ENCODE measurements around the gene SAC3D1.

The SAC3D1 gene

DNA sequence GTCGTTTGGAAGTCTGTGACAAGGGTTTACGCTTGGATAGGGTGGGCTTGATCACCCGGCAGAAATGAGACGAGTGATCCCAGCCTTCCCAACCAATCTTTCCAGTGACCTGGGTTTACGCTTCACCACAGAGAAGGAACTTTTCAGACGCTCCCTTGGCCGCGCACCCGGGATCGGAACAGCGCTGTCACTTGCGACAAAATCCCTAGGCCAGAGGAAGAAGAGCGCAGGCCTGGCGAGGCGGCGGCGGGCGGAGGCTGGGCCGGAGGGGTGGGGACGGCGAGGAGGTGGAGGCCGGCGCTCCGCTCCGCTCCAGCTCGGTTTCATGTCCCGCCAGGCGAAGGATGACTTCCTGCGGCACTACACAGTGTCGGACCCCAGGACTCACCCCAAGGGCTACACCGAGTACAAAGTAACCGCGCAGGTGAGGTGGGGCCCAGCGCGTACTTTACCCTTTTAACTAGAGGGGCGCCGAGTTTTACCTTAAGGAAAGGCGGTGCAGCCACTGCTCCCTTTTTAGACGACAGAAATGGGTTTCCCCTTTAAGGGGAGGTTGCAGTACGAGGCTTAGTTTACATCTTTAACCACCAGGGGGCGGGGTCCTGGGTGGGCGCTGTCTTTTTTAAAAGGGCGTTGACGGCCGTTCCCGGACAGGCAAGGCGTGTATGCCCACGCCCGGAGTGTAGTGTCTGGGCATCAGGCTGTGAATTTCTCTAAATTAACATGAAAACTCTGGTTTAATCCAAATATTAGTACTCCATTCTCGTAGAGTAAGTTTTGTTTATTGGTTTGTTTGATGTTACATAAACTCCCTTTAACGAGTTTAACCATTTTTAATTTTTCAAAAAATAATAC, 13.6 kb upstream of the SAC3D1 start, which contains the start of gene SNX15:
TSS of gene SNX15 (plus strand) at position 227 of the 855 bp plus-strand sequence. CDS start at position 326, 99 bp downstream.
- DNase-seq, result peak; percentile 93 to 94

DNA sequence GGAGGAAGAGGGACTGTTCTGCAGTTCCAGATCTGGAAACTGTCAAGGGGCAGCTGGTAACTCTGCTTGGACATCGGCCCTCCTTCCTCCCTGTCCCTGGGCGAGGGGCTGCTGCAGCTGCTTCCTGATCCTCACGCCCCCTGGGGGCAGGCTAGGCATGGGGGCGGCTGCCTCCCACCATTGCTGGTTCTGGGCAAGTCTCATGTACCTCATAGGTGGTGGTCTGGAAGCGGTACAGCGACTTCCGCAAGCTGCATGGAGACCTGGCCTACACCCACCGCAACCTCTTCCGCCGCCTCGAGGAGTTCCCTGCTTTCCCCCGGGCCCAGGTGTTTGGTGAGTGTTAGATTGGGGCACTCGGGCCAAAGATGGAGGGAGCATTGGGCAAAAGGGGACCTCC, 8.8 kb upstream of the SAC3D1 start:
- DNase-seq, result no peak

DNA sequence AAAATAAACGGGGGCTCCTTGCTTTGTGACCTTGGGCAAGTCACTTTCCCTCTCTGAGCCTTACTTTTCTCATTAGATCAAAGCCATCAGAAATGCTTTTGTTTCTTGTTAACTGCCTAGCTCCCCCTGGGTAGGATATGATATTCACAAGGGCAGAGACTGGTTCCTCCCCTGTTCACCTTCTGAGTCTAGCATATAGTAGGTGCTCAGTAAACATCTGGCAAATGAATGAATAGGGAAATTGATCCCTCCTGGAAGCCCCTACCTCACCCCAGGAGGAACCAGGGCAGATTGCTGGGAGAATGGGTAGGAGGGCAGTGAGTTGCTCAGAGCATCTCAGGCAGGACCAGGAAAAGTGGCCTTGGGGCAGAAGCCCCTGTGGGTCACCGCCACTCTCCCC, 6.6 kb upstream of the SAC3D1 start:
- no peak for DNase-seq

DNA sequence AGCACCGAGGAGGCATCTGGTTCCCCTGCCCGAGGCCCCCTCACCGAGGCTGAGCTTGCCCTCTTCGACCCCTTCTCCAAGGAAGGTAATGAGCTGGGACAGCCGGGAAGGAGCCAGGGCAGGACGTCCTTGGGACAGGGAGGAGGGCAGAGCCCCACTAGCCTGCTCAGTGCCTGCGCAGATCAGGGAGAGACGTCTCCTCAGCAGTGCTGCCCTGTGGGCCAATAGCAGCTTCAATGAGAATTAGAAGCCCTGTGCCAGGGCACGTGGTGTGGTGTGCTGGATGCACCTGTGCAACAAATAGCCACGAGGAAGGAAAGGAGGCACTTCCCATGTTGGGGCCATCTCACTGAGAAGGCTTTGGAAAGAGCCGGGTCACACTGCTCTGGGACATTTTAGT, 5.4 kb upstream of the SAC3D1 start:
- no peak for DNase-seq

DNA sequence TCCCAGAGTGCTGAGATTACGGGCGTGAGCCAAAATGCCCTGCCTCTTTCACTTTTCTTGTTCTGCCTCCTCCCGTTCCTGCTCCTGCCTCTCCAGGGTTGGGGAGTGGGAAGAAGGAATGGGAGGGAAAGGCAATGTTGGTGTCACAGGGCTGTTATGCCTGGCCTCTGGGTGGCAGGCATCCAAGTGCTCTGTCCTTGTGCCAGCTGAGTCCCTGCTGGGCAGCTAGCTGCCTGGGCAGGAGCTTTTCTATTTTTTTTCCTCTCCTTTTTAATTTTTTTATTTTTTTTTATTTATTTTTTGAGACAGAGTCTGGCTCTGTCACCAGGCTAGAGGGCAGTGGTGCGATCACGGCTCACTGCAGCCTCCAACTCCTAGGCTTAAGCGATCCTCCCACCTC, 4.1 kb upstream of the SAC3D1 start:
- no peak for DNase-seq

DNA sequence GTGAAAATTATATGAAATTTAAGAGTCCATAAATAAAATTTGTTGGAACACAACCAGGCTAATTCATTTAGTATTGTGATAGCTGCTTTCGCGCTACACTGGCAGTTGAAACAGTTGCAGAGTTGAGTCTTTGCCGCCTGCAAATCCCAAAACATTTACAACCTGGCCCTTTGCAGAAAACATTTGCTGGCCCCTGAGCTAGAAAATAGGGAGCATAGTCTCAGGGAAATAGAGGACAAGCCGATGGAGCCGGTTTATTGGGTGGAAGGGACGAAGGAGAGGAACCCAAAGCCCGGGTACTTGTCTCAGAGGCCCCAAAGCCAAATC, 527 bp upstream of the SAC3D1 start:
- no peak for DNase-seq

DNA sequence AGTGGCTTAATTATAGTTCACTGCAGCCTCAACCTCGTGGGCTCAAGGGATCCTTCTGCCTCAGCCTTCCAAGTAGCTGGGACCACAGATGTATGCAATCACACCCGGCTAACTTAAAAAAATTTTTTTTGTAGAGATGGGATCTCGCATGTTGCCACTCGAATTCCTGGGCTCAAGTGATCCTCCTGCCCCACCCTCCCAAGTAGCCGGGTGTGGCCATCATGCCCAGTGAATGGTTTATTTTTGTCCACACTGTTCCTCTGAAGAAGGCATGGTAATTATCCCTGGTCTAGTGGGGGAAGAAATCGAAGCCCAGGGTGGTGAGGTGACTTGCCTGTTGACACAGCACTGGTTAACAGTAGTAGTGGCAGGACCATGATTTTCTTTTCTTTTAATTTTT, 1.9 kb downstream of the SAC3D1 start:
- DNase-seq, result no peak

DNA sequence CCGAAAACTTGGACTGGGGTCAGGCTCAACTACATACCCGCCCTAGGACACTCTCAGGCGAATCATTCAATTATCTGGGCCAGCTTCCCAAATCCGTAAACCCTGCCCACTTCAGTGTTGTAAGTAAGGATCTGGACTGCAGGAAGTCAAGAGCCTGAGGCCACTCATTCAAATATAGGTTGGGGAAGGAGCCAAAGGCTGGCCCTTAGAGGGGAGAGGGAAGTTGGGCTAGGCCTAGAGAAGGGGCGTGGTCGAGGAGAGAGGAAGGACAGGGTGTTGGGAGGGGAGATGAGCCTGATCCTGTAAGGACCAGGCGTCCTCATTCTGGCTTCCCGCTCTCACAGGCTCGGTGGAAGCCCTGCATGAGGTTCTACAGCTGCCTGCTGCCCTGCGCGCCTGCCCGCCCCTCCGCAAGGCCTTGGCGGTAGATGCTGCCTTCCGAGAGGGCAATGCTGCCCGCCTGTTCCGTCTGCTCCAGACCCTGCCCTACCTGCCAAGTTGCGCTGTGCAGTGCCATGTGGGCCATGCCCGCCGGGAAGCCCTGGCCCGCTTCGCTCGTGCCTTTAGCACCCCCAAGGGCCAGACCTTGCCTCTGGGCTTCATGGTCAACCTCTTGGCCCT, 3.0 kb downstream of the SAC3D1 start:
- DNase-seq, result no peak

DNA sequence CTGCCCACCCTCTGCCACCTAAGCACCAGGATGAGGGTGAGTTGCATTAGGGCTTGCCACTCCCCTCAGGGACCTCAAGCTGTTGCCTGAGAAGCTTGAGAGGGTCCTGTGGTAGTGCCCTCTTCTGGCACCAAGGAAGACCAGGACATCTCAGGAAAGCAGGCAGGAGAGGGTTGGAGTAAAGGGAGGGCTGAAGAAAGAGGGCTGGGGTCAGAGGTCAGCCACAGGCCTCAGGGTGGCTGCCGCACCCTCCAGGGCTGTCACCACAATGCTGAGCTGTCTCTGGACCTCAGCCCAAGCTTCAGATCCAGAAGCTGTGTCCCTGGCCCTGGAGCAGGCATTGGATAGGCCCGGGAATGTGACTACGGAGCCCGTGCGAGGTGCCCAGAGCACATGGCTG, 4.1 kb downstream of the SAC3D1 start:
- DNase-seq, result no peak

DNA sequence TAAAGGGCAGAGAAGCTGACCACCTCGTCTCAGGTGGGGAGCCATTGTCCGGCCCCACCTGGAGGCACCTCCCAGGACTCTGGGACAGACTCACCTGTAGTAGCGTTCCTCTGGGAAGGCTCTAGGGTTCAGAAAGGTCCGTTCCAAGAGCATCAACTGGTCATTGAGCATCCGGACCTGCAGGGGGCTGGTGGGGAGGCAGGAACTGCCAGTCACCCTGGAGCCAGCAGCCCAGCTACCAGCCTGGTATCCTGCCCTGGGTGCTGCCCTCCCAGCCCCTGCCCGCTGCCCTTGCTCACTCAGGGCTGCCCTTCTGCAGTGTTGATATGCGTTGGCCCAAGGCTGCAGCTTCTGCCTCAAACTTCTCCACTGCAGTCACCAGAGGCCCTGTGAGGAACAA, 4.7 kb downstream of the SAC3D1 start:
- DNase-seq, result no peak

DNA sequence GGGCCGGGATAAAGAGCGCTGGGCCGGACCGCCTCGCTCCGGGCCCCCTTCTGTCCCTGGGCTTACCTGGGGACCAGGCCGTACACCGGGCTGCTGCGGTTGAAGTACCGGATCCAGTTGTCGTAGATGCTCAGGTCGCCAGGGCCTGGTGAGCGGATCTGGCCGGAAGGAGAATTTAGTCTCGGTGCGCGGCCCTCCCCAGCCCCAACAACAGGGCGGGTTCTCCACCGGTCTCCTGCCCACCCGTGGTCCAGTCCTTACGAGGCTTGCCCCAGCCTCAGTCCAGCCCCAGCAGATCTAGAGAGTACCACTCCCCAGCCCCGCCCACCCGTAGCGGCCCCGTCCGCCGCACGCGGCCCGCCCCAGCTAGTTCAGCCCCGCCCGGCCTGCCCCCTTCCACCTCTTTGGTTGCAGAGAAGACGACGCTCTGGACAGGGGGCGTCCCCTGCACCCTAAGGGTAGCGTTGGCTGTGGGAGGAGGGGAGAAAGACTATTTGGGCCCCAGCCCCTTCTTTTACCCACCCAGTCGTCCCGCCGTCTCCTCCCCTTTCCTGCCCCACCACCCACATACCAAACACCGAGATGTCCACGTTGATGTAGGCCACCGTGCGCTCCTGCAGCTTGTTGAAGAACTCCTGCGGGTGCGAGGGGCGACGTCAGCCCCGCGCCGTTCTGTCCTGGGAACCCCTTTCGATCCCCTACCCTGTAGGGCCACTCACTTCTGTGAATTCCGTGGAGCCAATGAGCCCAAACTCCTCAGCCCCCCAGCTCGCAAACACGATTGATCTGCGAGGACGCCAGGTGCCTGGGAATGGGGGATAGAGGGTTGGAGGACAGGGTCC, 6.8 kb downstream of the SAC3D1 start:
- no peak for DNase-seq

DNA sequence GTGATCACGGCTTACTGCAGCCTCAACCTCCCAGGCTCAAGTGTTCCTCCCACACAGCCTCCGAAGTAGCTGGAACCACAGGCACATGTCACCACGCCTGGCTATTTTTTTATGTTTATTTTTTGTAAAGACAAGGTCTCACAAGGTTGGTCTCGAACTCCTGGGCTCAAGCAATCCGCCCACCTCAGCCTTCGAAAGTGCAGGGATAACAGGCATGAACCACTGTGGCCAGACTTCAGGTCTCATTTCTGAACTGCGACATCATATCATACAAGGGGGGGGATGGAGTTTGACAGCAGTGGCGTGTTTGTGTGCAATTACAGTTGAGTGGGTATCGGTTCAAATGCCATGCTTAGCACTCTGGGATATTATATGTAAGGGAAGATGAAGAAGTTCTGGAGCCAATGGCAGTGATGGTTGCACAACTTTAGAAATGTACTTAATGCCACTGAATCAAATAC, 10.4 kb downstream of the SAC3D1 start:
- no peak for DNase-seq

DNA sequence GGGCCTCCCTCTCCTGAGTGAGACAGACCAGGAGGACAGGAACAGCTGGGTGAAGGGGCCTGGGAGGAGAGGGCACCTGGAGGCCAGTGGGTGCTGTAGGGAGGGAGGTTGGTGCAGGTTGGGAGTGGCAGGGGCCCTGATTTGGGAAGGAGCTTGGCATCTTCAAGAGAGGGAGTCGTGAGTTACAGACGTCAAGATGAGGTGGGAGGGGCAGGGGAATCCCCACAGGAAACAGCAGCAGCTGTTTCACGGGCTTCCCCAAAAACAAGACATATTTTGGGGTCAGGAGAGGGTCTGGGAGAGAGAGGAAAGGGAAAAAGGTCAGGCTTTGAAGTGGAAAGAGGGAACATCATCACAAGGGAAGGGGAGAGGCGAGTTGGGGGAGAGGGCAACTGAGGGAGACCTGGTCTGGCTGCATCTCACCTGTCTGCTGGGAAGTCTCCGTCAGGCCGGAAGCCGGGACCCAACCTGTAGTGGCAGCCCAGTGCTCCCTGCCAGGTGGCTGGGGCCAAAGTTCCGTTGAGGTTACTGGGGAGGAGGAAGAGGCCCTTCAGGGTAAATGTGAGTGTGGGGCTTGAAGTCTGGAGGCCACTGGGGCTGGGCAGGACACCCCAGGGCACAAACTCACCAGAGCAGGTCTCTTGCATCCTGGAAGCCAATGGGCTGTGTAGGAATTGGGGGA, 13.0 kb downstream of the SAC3D1 start:
- no peak for DNase-seq

DNA sequence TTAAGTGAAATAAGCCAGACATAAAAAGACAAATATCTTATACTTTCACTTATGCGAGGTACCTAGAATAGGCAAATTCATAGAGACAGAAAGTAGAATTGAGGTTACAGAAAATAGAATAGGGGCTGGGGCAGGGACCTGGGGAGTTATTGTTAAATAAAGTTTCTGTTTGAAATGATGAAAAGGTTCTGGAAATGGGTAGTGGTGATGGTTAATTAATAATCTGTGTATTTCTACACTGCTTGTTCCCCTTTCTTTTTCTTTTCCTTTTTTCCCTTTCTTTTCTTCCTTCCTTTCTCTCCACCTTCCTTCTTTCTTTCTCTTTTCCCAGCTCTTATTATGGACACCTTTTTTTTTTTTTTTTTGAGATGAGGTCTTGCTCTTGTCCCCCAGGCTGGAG, 14.5 kb downstream of the SAC3D1 start:
- no peak for DNase-seq

DNA sequence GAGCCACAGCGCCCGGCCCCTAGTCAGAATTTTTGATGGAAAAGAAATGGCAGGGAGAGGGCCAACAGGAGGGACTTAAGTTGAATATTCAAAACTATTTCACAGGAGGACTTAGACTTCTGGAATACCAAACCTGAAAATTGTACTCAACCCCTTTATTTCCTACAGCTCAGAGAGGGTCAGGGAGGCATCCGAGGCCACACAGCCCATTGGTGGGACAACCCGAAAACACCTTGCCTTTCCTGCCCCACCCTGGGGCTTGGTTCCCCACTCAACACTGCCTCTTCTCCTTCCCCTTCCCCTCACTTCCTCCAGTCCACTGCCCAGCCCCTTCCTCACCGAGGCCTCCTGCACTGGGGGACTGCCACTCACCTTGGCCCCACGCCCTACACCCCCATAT, 16.0 kb downstream of the SAC3D1 start:
- DNase-seq, result no peak

DNA sequence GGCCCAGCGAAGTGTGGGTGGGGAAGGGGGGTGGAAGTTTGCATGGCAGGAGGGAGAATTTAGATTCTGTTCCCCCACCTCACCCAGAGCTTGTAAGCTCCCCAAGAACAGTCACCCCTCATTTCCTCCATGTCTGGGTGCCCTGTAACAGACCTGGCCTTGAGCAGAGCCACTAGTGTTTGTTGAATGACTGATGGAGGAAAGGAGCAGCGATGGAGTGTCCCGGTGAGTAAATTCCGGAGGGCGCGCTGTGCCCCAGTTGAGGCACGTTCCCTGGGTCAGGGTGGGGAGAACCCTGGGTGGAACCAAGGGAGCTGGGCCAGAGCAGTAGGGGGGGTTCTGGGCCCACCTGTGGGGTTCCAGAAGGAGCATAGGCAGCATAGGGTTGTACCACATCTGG, 16.5 kb downstream of the SAC3D1 start:
- DNase-seq, result no peak

DNA sequence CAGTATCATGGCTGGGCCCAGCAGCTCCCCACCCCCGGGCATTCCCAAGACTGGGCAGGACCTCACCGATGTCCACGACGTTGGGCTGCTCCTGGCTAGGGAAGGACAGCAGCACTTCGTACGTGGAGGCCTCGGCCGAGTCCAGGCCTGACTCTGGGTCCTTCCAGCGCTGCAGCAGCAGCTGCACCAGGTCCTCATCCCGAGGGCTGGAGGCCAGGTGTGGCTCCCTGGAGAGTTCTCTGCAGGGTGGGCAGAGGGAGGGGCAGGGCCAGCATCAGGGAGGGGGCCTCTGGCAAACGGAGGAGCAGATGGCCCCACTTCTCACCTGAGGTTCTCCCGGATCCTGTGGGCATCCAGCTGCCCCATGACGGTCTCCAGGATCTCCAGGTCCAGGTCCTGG, 17.0 kb downstream of the SAC3D1 start:
- DNase-seq, result no peak

DNA sequence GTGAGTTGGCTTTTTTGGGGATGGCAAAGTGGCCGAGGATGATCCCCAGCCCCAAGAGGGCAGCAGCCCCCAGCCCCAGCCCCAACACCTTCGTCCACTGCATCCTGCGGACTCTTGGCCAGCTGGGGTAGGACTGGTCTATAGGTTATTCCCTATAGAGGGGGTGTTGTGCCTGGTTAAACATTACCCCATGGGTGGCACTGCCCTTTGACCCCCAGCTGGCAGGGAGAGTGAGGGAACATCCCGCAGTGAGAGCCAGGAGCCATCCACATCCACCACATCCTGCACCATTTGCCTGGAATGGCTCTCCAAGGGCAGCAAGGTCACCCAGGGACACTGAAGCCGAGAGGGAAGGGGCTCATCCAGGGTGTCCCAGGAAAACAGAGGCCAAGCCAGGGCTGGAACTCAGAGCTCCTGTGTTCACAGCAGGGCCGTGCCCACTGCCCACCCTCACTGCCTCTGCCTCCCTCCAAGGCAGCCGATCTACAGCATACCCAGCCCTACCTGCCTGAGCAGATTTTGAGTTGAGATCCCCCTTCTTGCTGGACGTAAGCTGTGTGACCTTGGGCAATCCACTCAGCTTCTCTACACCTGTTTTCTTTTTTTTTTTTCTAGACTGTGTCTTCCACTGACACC, 17.5 kb downstream of the SAC3D1 start, which contains the start of gene NAALADL1:
TSS of gene NAALADL1 (minus strand) at position 135 of the 636 bp plus-strand sequence. CDS start at position 103, 32 bp downstream.
- no peak for DNase-seq

DNA sequence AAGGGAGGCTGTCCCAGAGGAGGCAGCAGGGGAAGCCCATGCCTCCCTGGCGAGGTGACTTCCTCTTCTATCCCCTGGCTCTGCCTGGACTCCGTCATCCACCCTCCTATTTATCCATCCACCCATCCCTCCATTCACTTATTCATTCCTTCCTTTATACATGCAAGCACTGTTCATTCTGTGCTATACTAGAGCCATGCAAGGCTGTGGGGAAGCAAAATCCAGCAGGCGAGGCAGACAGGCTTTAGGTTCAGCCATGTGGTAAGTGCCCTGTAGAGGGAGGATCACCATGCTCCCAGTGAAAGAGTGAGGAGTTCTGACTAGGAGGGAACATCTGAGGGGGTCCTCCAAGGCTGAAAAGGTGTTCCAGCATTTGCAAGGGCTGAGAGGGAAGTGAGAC, 18.5 kb downstream of the SAC3D1 start:
- no peak for DNase-seq

DNA sequence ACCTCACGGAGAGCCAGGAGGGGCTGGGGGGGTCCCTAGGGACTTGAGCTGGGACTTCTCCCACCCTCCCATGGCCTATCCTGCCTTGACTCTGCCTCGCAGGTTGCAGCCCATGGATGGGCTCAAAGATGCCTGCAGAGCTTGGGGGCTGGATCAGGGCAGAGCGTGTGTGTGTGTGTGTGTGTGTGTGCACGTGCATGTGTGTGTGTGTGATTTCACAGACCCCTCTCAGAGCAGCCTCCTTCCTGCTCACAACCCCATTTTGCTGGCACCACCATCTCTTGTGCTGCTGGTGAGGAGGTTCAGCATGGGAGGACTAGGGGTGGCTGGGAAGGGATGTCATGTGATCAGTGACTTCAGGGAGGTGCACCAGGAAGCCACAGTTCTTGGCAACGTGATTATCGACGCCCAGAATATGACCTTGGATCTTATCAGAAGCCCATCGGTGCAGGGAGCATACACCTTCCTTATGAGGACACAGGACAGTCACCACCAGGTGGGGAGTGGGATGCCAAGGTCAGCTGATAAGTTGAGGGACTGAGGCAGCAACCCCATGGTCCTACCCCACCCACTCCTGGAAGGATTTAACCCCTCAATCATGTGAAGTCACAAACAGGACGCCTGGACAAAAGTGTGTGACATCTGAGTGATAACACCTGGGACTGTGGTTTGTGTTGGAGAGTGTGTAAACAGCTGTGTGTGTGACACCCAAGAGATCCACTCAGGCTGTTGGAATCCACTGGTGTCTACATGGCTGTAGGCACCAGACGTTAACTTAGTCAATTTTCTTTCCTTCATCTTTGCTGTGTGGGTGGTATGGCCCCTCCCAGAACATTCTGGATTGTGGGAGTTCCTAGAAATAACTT, 19.2 kb downstream of the SAC3D1 start:
- DNase-seq, result no peak

DNA sequence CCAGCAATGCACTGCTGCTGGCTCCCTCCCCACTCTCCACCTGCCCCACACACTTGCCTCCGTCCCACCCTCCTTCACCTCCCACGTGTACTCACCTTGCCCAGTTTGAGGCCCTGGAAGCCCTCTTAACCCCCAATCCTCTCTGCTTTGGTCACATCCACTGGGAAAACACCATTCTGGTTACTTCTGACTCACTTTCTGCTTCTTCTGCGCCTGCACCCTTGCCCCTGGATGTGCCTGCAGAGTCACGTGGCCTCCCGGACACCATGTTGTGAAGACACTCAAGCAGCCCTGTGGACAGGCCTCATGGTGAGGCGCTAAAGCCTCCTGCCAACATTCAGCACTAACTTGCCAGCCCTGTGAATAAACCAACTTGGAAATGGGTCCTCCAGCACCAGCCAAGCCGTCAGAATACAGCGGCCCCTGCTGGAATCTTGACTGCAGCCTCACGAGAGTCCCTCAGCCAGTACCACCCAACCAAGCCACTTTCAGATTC, 20.0 kb downstream of the SAC3D1 start:
- no peak for DNase-seq
